Lung (tissue), 12 donors: ENCODE measurements around the gene CAPSL. TPM values are rescaled to one million over a fixed set of nuclear protein-coding genes. Genes with fewer than 3 reads are reported as not detected.

ENCODE experiments used
- ATAC-seq: fragments of 200-7000 bp; cut with Tn5 transposase; one replicate; pipeline ENCODE4 v1.9.1; 2020; ENCODE audit warnings: moderate number of reproducible peaks; ENCODE audit not compliant: insufficient read depth, low FRiP score
- DNase-seq, 3 donors: peaks; one replicate each; pipeline ENCODE4 v3.0.0-alpha.2; 2013 to 2017
- H3K27ac ChIP-seq, 2 donors: one replicate each; pipeline ENCODE4 v1.5.1; 2013; ENCODE audit warnings: mild to moderate bottlenecking in 2 of 2, moderate library complexity in 2 of 2, control low read depth in 1 of 2, inconsistent platforms in 1 of 2, low read depth in 1 of 2, low read length in 1 of 2
- H3K27me3 ChIP-seq, 3 donors: one replicate each; pipeline ENCODE4 v1.5.1; 2013; ENCODE audit warnings: low read length in 2 of 3; ENCODE audit not compliant: control insufficient read depth in 3 of 3, insufficient read depth in 3 of 3
- H3K36me3 ChIP-seq, 4 donors: one replicate each; pipeline ENCODE4 v1.5.1; 2013; ENCODE audit warnings: low read length in 4 of 4, mild to moderate bottlenecking in 1 of 4, moderate library complexity in 1 of 4; ENCODE audit not compliant: control insufficient read depth in 4 of 4, insufficient read depth in 4 of 4
- H3K4me1 ChIP-seq, 5 donors: one replicate each; pipeline ENCODE4 v1.5.1; 2013; ENCODE audit warnings: low read length in 5 of 5, mild to moderate bottlenecking in 2 of 5, moderate library complexity in 1 of 5; ENCODE audit not compliant: control insufficient read depth in 5 of 5, insufficient read depth in 5 of 5
- H3K4me3 ChIP-seq: one replicate; pipeline ENCODE4 v1.5.1; 2013; ENCODE audit warnings: mild to moderate bottlenecking, control low read depth, moderate library complexity
- H3K9ac ChIP-seq, 2 donors: one replicate each; pipeline ENCODE4 v1.5.1; 2013; ENCODE audit warnings: low read length in 2 of 2, control low read depth in 1 of 2; ENCODE audit not compliant: insufficient read depth in 1 of 2
- H3K9me3 ChIP-seq, 4 donors: one replicate each; pipeline ENCODE4 v1.5.1; 2013; ENCODE audit warnings: low read length in 3 of 4, mild to moderate bottlenecking in 1 of 4, moderate library complexity in 1 of 4; ENCODE audit not compliant: control insufficient read depth in 4 of 4, insufficient read depth in 3 of 4
- WGBS, 2 donors: extraction: QIAGEN DNeasy Blood & Tissue Kit; methylation state at CpG; one replicate each; pipeline ENCODE4 v1.1.7; 2013; 5-methylcytosine and 5-hydroxymethylcytosine counted together
- polyA plus RNA-seq, 2 donors: library from polyadenylated mRNA; stranded (reverse); fragments of 200-250 nt; gene quantifications; one replicate each; pipeline ENCODE4 v1.2.1, GENCODE V29; 2013
- total RNA-seq, 2 donors: library from RNA; depleted of rRNA in 1 of 2; stranded (reverse); fragments of >200 nt in 1 of 2; gene quantifications; one replicate each; pipeline ENCODE4 v1.2.1, GENCODE V29; 2014 to 2021
- TF ChIP-seq, protein P1 (sequence below): IDR thresholded peaks from 2 replicates; pipeline ENCODE4 v1.5.1; 2012; ENCODE audit warnings: mild to moderate bottlenecking; ENCODE audit errors: control extremely low read depth, extremely low read depth
- donor health status: control.
- donor health status: control.
- donor health status: Bipolar disorder and iron deficiency.
- donor health status: healthy.
- donor health status: DM: yes; HTN: yes; CAD: no.

The CAPSL gene
- total and polyA plus RNA-seq, 4 donors = 15.9 to 37.9 (median 21.2) TPM

- ATAC-seq (no peak), DNase-seq (no peak)
- WGBS, 2 donors = 92 to 99% methylated on average over 3 of the region's 3 CpGs
- Histone ChIP-seq H3K36me3 (no peaks in the 10 kb centered on the region), H3K27me3 (no peaks in the 10 kb centered on the region), H3K4me1 (no peaks in the 10 kb centered on the region), H3K4me3 (no peak overlapping the region), H3K9ac (no peak overlapping the region), H3K27ac (no peak overlapping the region), H3K9me3 (peaks cover 0 to 2% (median 0%) of the 10 kb centered on the region in 4 donors)
- TF ChIP-seq, protein P1, sequence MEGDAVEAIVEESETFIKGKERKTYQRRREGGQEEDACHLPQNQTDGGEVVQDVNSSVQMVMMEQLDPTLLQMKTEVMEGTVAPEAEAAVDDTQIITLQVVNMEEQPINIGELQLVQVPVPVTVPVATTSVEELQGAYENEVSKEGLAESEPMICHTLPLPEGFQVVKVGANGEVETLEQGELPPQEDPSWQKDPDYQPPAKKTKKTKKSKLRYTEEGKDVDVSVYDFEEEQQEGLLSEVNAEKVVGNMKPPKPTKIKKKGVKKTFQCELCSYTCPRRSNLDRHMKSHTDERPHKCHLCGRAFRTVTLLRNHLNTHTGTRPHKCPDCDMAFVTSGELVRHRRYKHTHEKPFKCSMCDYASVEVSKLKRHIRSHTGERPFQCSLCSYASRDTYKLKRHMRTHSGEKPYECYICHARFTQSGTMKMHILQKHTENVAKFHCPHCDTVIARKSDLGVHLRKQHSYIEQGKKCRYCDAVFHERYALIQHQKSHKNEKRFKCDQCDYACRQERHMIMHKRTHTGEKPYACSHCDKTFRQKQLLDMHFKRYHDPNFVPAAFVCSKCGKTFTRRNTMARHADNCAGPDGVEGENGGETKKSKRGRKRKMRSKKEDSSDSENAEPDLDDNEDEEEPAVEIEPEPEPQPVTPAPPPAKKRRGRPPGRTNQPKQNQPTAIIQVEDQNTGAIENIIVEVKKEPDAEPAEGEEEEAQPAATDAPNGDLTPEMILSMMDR = no peak
Observed at GRCh38 chr5:35900972-35901695, 37.3 kb downstream of the CAPSL start.

- Histone ChIP-seq H3K27me3 (no peaks in the 10 kb centered on the region), H3K9ac (no peak overlapping the region), H3K4me3 (no peak overlapping the region), H3K9me3 (peaks cover 0 to 2% (median 0%) of the 10 kb centered on the region in 4 donors), H3K4me1 (no peaks in the 10 kb centered on the region), H3K27ac (no peak overlapping the region), H3K36me3 (no peaks in the 10 kb centered on the region)
- ATAC-seq = no peak
- TF ChIP-seq, protein P1 = no peak
- no peak for DNase-seq
- 34 to 46% methylated on average over 3 of the region's 3 CpGs for WGBS, 2 donors
Observed at GRCh38 chr5:35899800-35900199, 38.6 kb downstream of the CAPSL start.

DNA sequence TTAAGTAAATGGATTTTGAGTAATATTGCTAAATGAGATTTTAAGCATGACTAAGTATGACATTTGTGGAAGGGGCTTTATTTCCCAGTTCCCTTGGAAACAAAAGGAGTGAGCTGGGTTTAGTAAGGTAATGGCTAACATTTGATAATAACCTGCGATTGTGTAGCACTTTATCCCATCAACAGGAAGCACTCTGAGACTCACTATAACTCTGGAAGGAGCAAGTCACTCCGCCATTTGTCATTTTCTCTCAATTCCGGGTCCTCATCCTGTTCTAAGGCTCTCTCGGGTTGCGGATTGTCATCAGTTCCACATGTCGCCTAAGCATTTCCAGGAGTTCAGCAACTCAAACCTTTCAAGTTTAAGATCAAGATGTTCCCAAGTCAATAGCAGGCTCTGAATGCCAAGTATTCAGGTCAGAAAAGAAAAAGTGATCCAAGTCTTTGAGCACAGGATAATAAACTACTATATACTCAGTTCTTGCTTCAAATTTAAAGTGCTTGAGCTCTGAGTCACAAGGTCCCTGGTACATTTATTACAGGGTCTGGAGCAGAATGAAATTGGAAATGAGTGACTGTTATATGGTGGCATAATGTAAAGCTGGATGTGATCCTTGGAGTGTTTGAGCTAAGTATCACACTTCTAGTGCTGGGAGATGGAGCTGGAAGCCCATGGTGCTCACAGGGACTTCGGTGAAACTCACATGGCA lies 39.3 kb downstream of the CAPSL start:
- Histone ChIP-seq H3K27ac (no peak overlapping the region), H3K4me1 (no peaks in the 10 kb centered on the region), H3K4me3 (no peak overlapping the region), H3K9ac (no peak overlapping the region), H3K36me3 (no peaks in the 10 kb centered on the region), H3K27me3 (no peaks in the 10 kb centered on the region), H3K9me3 (no peaks in the 10 kb centered on the region)
- no peak for ATAC-seq
- TF ChIP-seq, protein P1 = no peak
- 80 to 82% methylated on average over 7 of the region's 7 CpGs for WGBS, 2 donors
- DNase-seq = no peak
